SK-N-SH treated with all-trans-retinoic acid at 6 μM for 48 hours (cell line): ENCODE data around the gene HNF4A.

Experiments used
- ATAC-seq: fragments of 200-7000 bp; cut with Tn5 transposase; 3 replicates; pipeline ENCODE4 v1.9.1; 2020; ENCODE audit warnings: mild to moderate bottlenecking, moderate library complexity
- ARNTL ChIP-seq: fragments of 450-650 bp; formaldehyde crosslinking; IDR thresholded peaks from 2 replicates; pipeline ENCODE4 v1.5.0; 2020; ENCODE audit warnings: low read depth, mild to moderate bottlenecking, moderate library complexity, borderline replicate concordance
- CSDC2 ChIP-seq: fragments of 250-450 bp; sonication (Bioruptor Pico); IDR thresholded peaks from 2 replicates; pipeline ENCODE4 v1.5.0; 2020; ENCODE audit warnings: mild to moderate bottlenecking, moderate library complexity
- ESRRG ChIP-seq: fragments of 250-450 bp; sonication (Bioruptor Pico); IDR thresholded peaks from 2 replicates; pipeline ENCODE4 v1.6.1; 2021; ENCODE audit warnings: mild to moderate bottlenecking
- ISL1 ChIP-seq: fragments of 250-450 bp; sonication (Bioruptor Pico); IDR thresholded peaks from 2 replicates; pipeline ENCODE4 v2.1.2; 2022; ENCODE audit warnings: mild to moderate bottlenecking, moderate library complexity
- OSR1 ChIP-seq: fragments of 250-450 bp; sonication (Bioruptor Pico); IDR thresholded peaks from 2 replicates; pipeline ENCODE4 v1.8.0; 2022; ENCODE audit warnings: moderate library complexity, mild to moderate bottlenecking, inconsistent platforms
- PPARA ChIP-seq: fragments of 250-450 bp; sonication (Bioruptor Pico); IDR thresholded peaks from 2 replicates; pipeline ENCODE4 v1.5.0; 2020; ENCODE audit warnings: mild to moderate bottlenecking, borderline replicate concordance
- RARB ChIP-seq: fragments of 250-450 bp; sonication (Bioruptor Pico); IDR thresholded peaks from 2 replicates; pipeline ENCODE4 v1.8.0; 2021; ENCODE audit warnings: mild to moderate bottlenecking, moderate library complexity
- SNAI2 ChIP-seq: fragments of 250-450 bp; sonication (Bioruptor Pico); IDR thresholded peaks from 2 replicates; pipeline ENCODE4 v1.5.0; 2020; ENCODE audit warnings: mild to moderate bottlenecking, moderate library complexity
- TCF4 ChIP-seq: fragments of 250-450 bp; sonication (Bioruptor Pico); IDR thresholded peaks from 2 replicates; pipeline ENCODE4 v1.8.0; 2021; ENCODE audit warnings: mild to moderate bottlenecking, moderate library complexity, borderline replicate concordance
- TOX ChIP-seq: fragments of 250-450 bp; sonication (Bioruptor Pico); IDR thresholded peaks from 2 replicates; pipeline ENCODE4 v1.8.0; 2021; ENCODE audit warnings: mild to moderate bottlenecking, moderate library complexity, borderline replicate concordance
- ZC3H10 ChIP-seq: fragments of 250-450 bp; sonication (Bioruptor Pico); IDR thresholded peaks from 2 replicates; pipeline ENCODE4 v1.5.1; 2021; ENCODE audit warnings: mild to moderate bottlenecking, moderate library complexity
- ZFP3 ChIP-seq: fragments of 250-450 bp; sonication (Bioruptor Pico); IDR thresholded peaks from 2 replicates; pipeline ENCODE4 v1.5.0; 2020; ENCODE audit warnings: mild to moderate bottlenecking, moderate library complexity
- ZFP30 ChIP-seq: fragments of 450-650 bp; formaldehyde crosslinking; IDR thresholded peaks from 2 replicates; pipeline ENCODE4 v1.5.0; 2022; ENCODE audit warnings: mild to moderate bottlenecking, moderate library complexity
- ZNF565 ChIP-seq: fragments of 450-650 bp; formaldehyde crosslinking; conservative IDR thresholded peaks from 2 replicates; pipeline ENCODE4 v1.5.0; 2020; ENCODE audit warnings: low read depth, mild to moderate bottlenecking, moderate library complexity
- ZNF8 ChIP-seq: fragments of 450-650 bp; formaldehyde crosslinking; IDR thresholded peaks from 2 replicates; pipeline ENCODE4 v1.5.0; 2020; ENCODE audit warnings: mild to moderate bottlenecking, moderate library complexity
- TF ChIP-seq, protein P1 (sequence below): fragments of 250-450 bp; sonication (Bioruptor Pico); IDR thresholded peaks from 2 replicates; pipeline ENCODE4 v1.5.1; 2020; ENCODE audit warnings: low read depth, mild to moderate bottlenecking, moderate library complexity
- TF ChIP-seq, protein P2 (sequence below): fragments of 250-450 bp; sonication (Bioruptor Pico); IDR thresholded peaks from 2 replicates; pipeline ENCODE4 v1.5.1; 2021; ENCODE audit warnings: mild to moderate bottlenecking, moderate library complexity
- TF ChIP-seq, protein P3 (sequence below): fragments of 250-450 bp; sonication (Bioruptor Pico); IDR thresholded peaks from 2 replicates; pipeline ENCODE4 v1.8.0; 2020; ENCODE audit warnings: mild to moderate bottlenecking, moderate library complexity, borderline replicate concordance
- TF ChIP-seq, protein P4 (sequence below): fragments of 250-450 bp; sonication (Bioruptor Pico); IDR thresholded peaks from 2 replicates; pipeline ENCODE4 v1.5.0; 2020; ENCODE audit warnings: mild to moderate bottlenecking, moderate library complexity

Gene HNF4A

DNA sequence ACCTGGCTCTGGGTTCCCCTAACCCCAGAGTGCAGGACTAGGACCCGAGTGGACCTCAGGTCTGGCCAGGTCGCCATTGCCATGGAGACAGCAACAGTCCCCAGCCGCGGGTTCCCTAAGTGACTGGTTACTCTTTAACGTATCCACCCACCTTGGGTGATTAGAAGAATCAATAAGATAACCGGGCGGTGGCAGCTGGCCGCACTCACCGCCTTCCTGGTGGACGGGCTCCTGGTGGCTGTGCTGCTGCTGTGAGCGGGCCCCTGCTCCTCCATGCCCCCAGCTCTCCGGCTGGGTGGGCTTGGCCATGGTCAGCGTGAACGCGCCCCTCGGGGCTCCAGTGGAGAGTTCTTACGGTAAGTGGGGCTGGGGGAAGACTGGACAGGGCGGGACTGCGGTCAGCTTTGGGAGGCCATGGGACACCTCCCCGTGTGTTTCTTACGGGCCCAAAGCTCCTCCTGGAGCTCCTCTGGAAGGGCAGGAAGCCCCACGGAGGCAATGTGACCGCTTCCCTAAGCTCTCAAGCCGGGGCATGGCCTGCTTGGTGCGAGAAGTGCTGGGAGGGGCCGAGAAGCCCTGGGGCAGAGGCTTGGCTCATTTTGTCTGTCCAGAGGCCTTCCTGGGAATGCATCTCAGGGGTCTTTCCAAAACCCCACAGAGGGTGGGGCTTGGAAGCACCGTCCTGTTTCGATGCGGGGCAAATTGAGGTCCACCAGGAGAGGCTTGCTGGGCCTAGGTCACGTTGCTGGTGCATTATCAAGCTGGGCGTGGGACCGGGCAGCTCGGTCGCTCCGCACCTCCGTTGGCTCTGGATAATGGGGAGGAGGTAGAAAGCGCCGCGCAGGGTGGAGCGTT is at the start of gene HNF4A:
HNF4A (plus strand) TSS at position 202 of the 855 bp plus-strand sequence; CDS start at position 308, 106 bp downstream.
- no peak for TF ChIP-seq CSDC2
- TF ChIP-seq SNAI2 (CRISPR knock-in tag) = no peak
- TF ChIP-seq, protein P1, sequence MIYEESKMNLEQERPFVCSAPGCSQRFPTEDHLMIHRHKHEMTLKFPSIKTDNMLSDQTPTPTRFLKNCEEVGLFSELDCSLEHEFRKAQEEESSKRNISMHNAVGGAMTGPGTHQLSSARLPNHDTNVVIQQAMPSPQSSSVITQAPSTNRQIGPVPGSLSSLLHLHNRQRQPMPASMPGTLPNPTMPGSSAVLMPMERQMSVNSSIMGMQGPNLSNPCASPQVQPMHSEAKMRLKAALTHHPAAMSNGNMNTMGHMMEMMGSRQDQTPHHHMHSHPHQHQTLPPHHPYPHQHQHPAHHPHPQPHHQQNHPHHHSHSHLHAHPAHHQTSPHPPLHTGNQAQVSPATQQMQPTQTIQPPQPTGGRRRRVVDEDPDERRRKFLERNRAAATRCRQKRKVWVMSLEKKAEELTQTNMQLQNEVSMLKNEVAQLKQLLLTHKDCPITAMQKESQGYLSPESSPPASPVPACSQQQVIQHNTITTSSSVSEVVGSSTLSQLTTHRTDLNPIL (CRISPR knock-in tag) = no peak
- no peak for TF ChIP-seq OSR1 (CRISPR knock-in tag)
- TF ChIP-seq TOX (CRISPR knock-in tag) = no peak
- no peak for TF ChIP-seq ARNTL (CRISPR knock-in tag)
- no peak for TF ChIP-seq ZNF565 (CRISPR knock-in tag)
- no peak for TF ChIP-seq ZNF8 (CRISPR knock-in tag)
- no peak for TF ChIP-seq TCF4 (CRISPR knock-in tag)
- no peak for TF ChIP-seq ZFP30 (CRISPR knock-in tag)
- ATAC-seq = no peak

DNA sequence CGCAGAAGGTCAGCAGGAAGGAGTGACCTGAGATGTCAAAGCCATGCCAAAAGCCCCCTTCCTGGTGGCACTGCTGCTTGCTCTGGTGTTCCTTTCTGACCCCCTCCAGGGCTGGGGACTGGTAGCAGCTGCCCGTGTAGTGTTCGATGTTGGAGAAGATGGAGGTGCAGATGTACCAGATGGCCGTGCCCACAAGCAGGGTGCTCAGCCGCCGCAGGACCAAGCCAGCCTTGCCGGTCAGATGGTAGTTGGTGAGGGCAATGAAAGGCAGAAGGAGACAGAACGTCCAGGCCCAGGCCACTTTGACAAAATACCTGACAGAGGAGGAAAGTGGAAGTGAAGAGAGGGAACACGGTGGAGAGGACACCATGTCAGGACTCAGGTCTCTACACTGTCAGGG is 48.6 kb upstream of the HNF4A start:
- TF ChIP-seq, protein P2, sequence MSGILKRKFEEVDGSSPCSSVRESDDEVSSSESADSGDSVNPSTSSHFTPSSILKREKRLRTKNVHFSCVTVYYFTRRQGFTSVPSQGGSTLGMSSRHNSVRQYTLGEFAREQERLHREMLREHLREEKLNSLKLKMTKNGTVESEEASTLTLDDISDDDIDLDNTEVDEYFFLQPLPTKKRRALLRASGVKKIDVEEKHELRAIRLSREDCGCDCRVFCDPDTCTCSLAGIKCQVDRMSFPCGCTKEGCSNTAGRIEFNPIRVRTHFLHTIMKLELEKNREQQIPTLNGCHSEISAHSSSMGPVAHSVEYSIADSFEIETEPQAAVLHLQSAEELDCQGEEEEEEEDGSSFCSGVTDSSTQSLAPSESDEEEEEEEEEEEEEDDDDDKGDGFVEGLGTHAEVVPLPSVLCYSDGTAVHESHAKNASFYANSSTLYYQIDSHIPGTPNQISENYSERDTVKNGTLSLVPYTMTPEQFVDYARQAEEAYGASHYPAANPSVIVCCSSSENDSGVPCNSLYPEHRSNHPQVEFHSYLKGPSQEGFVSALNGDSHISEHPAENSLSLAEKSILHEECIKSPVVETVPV (CRISPR knock-in tag) = no peak
- TF ChIP-seq ISL1 (CRISPR knock-in tag) (no peak), ZC3H10 (no peak), CSDC2 (no peak), ZFP3 (CRISPR knock-in tag) (no peak), PPARA (CRISPR knock-in tag) (no peak), ESRRG (no peak), ZNF565 (CRISPR knock-in tag) (no peak), SNAI2 (CRISPR knock-in tag) (no peak), TCF4 (CRISPR knock-in tag) (no peak), RARB (CRISPR knock-in tag) (no peak)
- TF ChIP-seq, protein P1 (CRISPR knock-in tag) = no peak
- TF ChIP-seq, protein P3, sequence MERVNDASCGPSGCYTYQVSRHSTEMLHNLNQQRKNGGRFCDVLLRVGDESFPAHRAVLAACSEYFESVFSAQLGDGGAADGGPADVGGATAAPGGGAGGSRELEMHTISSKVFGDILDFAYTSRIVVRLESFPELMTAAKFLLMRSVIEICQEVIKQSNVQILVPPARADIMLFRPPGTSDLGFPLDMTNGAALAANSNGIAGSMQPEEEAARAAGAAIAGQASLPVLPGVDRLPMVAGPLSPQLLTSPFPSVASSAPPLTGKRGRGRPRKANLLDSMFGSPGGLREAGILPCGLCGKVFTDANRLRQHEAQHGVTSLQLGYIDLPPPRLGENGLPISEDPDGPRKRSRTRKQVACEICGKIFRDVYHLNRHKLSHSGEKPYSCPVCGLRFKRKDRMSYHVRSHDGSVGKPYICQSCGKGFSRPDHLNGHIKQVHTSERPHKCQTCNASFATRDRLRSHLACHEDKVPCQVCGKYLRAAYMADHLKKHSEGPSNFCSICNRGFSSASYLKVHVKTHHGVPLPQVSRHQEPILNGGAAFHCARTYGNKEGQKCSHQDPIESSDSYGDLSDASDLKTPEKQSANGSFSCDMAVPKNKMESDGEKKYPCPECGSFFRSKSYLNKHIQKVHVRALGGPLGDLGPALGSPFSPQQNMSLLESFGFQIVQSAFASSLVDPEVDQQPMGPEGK = no peak
- TF ChIP-seq, protein P4, sequence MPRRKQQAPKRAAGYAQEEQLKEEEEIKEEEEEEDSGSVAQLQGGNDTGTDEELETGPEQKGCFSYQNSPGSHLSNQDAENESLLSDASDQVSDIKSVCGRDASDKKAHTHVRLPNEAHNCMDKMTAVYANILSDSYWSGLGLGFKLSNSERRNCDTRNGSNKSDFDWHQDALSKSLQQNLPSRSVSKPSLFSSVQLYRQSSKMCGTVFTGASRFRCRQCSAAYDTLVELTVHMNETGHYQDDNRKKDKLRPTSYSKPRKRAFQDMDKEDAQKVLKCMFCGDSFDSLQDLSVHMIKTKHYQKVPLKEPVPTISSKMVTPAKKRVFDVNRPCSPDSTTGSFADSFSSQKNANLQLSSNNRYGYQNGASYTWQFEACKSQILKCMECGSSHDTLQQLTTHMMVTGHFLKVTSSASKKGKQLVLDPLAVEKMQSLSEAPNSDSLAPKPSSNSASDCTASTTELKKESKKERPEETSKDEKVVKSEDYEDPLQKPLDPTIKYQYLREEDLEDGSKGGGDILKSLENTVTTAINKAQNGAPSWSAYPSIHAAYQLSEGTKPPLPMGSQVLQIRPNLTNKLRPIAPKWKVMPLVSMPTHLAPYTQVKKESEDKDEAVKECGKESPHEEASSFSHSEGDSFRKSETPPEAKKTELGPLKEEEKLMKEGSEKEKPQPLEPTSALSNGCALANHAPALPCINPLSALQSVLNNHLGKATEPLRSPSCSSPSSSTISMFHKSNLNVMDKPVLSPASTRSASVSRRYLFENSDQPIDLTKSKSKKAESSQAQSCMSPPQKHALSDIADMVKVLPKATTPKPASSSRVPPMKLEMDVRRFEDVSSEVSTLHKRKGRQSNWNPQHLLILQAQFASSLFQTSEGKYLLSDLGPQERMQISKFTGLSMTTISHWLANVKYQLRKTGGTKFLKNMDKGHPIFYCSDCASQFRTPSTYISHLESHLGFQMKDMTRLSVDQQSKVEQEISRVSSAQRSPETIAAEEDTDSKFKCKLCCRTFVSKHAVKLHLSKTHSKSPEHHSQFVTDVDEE (CRISPR knock-in tag) = no peak
- ATAC-seq = no peak
